ENCODE measurements around the gene COL5A1.

The COL5A1 gene

GRCh38 chr9:134765785-134766184, 124.2 kb downstream of the COL5A1 start:
- Histone ChIP-seq H3K4me1 (no peaks in the 10 kb centered on the region), H3K4me2 (ENCODE audit: low read length) (no peak overlapping the region), H3K27ac (no peak overlapping the region), H3K36me3 (ENCODE audit: control insufficient read depth, insufficient read depth, low read length) (no peaks in the 10 kb centered on the region), H3K9ac (no peak overlapping the region), H3K4me3 (ENCODE audit: low read depth, low read length) (no peak overlapping the region), H2AFZ (no peak overlapping the region), H3K27me3 (ENCODE audit: control insufficient read depth, insufficient read depth, low read length) (no peaks in the 10 kb centered on the region), H3K9me3 (ENCODE audit: control insufficient read depth, low read length) (no peaks in the 10 kb centered on the region), H3K79me2 (no peaks in the 10 kb centered on the region)
- TF ChIP-seq, protein P1, sequence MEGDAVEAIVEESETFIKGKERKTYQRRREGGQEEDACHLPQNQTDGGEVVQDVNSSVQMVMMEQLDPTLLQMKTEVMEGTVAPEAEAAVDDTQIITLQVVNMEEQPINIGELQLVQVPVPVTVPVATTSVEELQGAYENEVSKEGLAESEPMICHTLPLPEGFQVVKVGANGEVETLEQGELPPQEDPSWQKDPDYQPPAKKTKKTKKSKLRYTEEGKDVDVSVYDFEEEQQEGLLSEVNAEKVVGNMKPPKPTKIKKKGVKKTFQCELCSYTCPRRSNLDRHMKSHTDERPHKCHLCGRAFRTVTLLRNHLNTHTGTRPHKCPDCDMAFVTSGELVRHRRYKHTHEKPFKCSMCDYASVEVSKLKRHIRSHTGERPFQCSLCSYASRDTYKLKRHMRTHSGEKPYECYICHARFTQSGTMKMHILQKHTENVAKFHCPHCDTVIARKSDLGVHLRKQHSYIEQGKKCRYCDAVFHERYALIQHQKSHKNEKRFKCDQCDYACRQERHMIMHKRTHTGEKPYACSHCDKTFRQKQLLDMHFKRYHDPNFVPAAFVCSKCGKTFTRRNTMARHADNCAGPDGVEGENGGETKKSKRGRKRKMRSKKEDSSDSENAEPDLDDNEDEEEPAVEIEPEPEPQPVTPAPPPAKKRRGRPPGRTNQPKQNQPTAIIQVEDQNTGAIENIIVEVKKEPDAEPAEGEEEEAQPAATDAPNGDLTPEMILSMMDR (IDR thresholded peaks at IDR 0.05) = no peak

- H3K9me3 ChIP-seq (ENCODE audit: control insufficient read depth, low read length) = no peaks in the 10 kb centered on the region
- H3K4me1 ChIP-seq = no peaks in the 10 kb centered on the region
- no peak overlapping the region for H3K4me3 ChIP-seq (ENCODE audit: low read depth, low read length)
- no peak overlapping the region for H2AFZ ChIP-seq
- H3K79me2 ChIP-seq = no peaks in the 10 kb centered on the region
- H3K27me3 ChIP-seq (ENCODE audit: control insufficient read depth, insufficient read depth, low read length) = no peaks in the 10 kb centered on the region
- no peaks in the 10 kb centered on the region for H3K36me3 ChIP-seq (ENCODE audit: control insufficient read depth, insufficient read depth, low read length)
- TF ChIP-seq, protein P1 (IDR thresholded peaks at IDR 0.05) = no peak
- no peak overlapping the region for H3K4me2 ChIP-seq (ENCODE audit: low read length)
- H3K9ac ChIP-seq = no peak overlapping the region
- H3K27ac ChIP-seq = no peak overlapping the region
These were observed 125.0 kb downstream of the COL5A1 start for GRCh38 chr9:134766587-134766986.

- no peak overlapping the region for H2AFZ ChIP-seq
- H3K4me3 ChIP-seq (ENCODE audit: low read depth, low read length) = no peak overlapping the region
- H3K9me3 ChIP-seq (ENCODE audit: control insufficient read depth, low read length) = no peaks in the 10 kb centered on the region
- no peak overlapping the region for H3K27ac ChIP-seq
- H3K79me2 ChIP-seq = no peaks in the 10 kb centered on the region
- H3K4me2 ChIP-seq (ENCODE audit: low read length) = no peak overlapping the region
- H3K4me1 ChIP-seq = no peaks in the 10 kb centered on the region
- TF ChIP-seq, protein P1 (IDR thresholded peaks at IDR 0.05) = no peak
- no peaks in the 10 kb centered on the region for H3K27me3 ChIP-seq (ENCODE audit: control insufficient read depth, insufficient read depth, low read length)
- no peak overlapping the region for H3K9ac ChIP-seq
- no peaks in the 10 kb centered on the region for H3K36me3 ChIP-seq (ENCODE audit: control insufficient read depth, insufficient read depth, low read length)
These were observed 126.7 kb downstream of the COL5A1 start for GRCh38 chr9:134768332-134768708.

DNA sequence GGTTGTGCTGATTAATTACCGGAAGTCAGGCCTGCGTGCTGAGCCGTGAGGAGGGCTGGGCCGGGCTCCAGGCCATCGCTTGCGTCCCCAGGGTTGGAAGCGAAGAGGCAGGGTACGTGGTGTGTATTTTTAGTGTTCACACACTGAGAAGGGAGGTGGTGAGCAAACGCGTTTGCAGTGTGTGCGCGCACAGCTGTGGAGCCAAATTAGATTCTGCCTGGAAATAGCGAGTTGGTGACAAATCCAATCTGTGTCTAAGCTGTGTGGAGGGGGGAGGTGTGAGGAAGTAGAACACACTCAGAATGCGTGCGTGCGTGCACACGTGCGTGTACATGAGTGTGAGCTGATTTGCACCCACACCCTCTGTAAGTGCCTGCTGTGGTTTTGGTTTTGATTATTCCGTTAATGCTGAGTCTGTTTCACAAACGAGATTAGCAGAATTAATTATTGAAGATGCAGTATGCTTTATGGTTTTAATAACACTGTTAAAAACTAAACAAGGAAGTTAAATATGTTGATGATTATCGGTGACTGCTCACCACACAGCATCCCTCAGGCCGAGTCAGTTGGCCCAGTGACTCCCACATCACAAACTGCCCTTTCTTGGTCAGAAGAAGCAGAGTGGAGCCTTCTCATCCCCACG, 127.2 kb downstream of the COL5A1 start:
- H3K27ac ChIP-seq = no peak overlapping the region
- no peak overlapping the region for H3K9ac ChIP-seq

More for the DNA sequence above, 127.2 kb downstream of the COL5A1 start:
- H2AFZ ChIP-seq = no peak overlapping the region
- H3K4me2 ChIP-seq (ENCODE audit: low read length) = no peak overlapping the region
- no peak overlapping the region for H3K4me3 ChIP-seq (ENCODE audit: low read depth, low read length)
- no peaks in the 10 kb centered on the region for H3K79me2 ChIP-seq
- no peaks in the 10 kb centered on the region for H3K4me1 ChIP-seq
- TF ChIP-seq, protein P1 (IDR thresholded peaks at IDR 0.05) = no peak
- H3K9me3 ChIP-seq (ENCODE audit: control insufficient read depth, low read length) = no peaks in the 10 kb centered on the region
- H3K36me3 ChIP-seq (ENCODE audit: control insufficient read depth, insufficient read depth, low read length) = no peaks in the 10 kb centered on the region
- H3K27me3 ChIP-seq (ENCODE audit: control insufficient read depth, insufficient read depth, low read length) = no peaks in the 10 kb centered on the region
